Fibroblast of lung (primary cell): ENCODE measurements around the gene CACNA1E.

Experiments
- CTCF ChIP-seq, 2 donors: IDR thresholded peaks in 1 of 2; conservative IDR thresholded peaks in 1 of 2; 1 replicate in 1 of 2; 2 replicates in 1 of 2; pipeline ENCODE4 v1.5.1; 2011 to 2012; ENCODE audit warnings: low read length in 2 of 2, control low read depth in 1 of 2, inconsistent platforms in 1 of 2, low read depth in 1 of 2, mild to moderate bottlenecking in 1 of 2
- EZH2 ChIP-seq: IDR thresholded peaks from 2 replicates; pipeline ENCODE4 v1.5.1; 2012; ENCODE audit warnings: low read length, control low read depth, mild to moderate bottlenecking; ENCODE audit errors: missing control alignments

- TF ChIP-seq EZH2 = no peak
- TF ChIP-seq CTCF (conservative IDR thresholded peaks at IDR 0.05 in 1 of 2, IDR thresholded peaks at IDR 0.05 in 1 of 2; ENCODE audit: low read depth in 1 of 2, low read length in 2 of 2) = no peak
Observed at GRCh38 chr1:181737056-181737455, 253.7 kb downstream of the CACNA1E start.
